T-cell (primary cell): ENCODE data around the gene CHTF18. TPM values are rescaled to one million over a fixed set of nuclear protein-coding genes. Genes with fewer than 3 reads are reported as not detected.

ENCODE experiments used
- ATAC-seq, 4 experiments: fragments of 200-7000 bp in 3 of 4; fragments of 150-1000 bp in 1 of 4; cut with Tn5 transposase; replicated peaks in 1 of 4; 1 replicate in 3 of 4; 2 replicates in 1 of 4; pipeline ENCODE4 v1.10.0; 2021; ENCODE audit warnings: moderate library complexity in 3 of 4, mild to moderate bottlenecking in 2 of 4, moderate number of reproducible peaks in 1 of 4
- CTCF ChIA-PET, 2 donors: fragments of 300-600 bp; sonication (Branson Sonifier 250); formaldehyde crosslinking; loops; one replicate each; lab custom pipeline; 2022; ENCODE audit warnings: antibody characterized with exemption in 2 of 2; lab: Charles Lee
- POLR2A ChIA-PET, 2 donors: fragments of 300-600 bp; sonication (Branson Sonifier 250); formaldehyde crosslinking; loops; one replicate each; lab custom pipeline; 2022; ENCODE audit warnings: antibody characterized with exemption in 2 of 2; lab: Charles Lee
- DNase-seq, 35 experiments: peaks; one replicate each; pipeline versions ENCODE4 v3.0.0 to v3.0.0-alpha.2; 2013 to 2023
- H3K27ac ChIP-seq: one replicate; pipeline ENCODE4 v1.5.1; 2013; ENCODE audit warnings: low read length
- H3K27me3 ChIP-seq, 2 experiments: replicated peaks in 1 of 2; 1 replicate in 1 of 2; 2 replicates in 1 of 2; pipeline versions ENCODE4 v1.6.1 to v1.7.0; 2013; ENCODE audit warnings: low read length in 1 of 2, mixed read lengths in 1 of 2; ENCODE audit not compliant: control insufficient read depth in 2 of 2, insufficient read depth in 2 of 2; ENCODE audit errors: extremely low read depth in 1 of 2
- H3K36me3 ChIP-seq, 2 donors: 1 replicate in 1 of 2; 2 replicates in 1 of 2; pipeline versions ENCODE4 v1.6.1 to v1.7.0; 2013; ENCODE audit warnings: low read length in 1 of 2; ENCODE audit not compliant: control insufficient read depth in 2 of 2, insufficient read depth in 1 of 2; ENCODE audit errors: extremely low read depth in 1 of 2
- H3K4me1 ChIP-seq, 2 experiments: 1 replicate in 1 of 2; 2 replicates in 1 of 2; pipeline versions ENCODE4 v1.6.1 to v1.7.0; 2013; ENCODE audit warnings: low read length in 2 of 2, mixed read lengths in 1 of 2; ENCODE audit not compliant: insufficient read depth in 2 of 2, control insufficient read depth in 1 of 2; ENCODE audit errors: extremely low read depth in 1 of 2
- H3K4me3 ChIP-seq, 2 donors: 1 replicate in 1 of 2; 2 replicates in 1 of 2; pipeline versions ENCODE4 v1.5.1 to v1.7.0; 2013; ENCODE audit warnings: mild to moderate bottlenecking in 2 of 2, low read length in 1 of 2, moderate library complexity in 1 of 2; ENCODE audit not compliant: control insufficient read depth in 1 of 2; ENCODE audit errors: extremely low read depth in 1 of 2
- H3K9me3 ChIP-seq: 2 replicates; pipeline ENCODE4 v1.7.0; 2013
- H3K27ac Mint-ChIP-seq, 2 donors: one replicate each; pipeline ENCODE4 v1.8.0; 2020 to 2021; ENCODE audit warnings: mild to moderate bottlenecking in 2 of 2, mixed read lengths in 2 of 2
- H3K27me3 Mint-ChIP-seq, 2 donors: one replicate each; pipeline ENCODE4 v1.8.0; 2021 to 2022; ENCODE audit warnings: mixed read lengths in 2 of 2
- H3K36me3 Mint-ChIP-seq: one replicate; pipeline ENCODE4 v1.8.0; 2021; ENCODE audit warnings: mixed read lengths
- H3K4me1 Mint-ChIP-seq, 3 donors: one replicate each; pipeline ENCODE4 v1.8.0; 2020 to 2022; ENCODE audit warnings: mixed read lengths in 3 of 3, mild to moderate bottlenecking in 1 of 3
- H3K4me3 Mint-ChIP-seq, 3 donors: one replicate each; pipeline ENCODE4 v1.8.0; 2020 to 2022; ENCODE audit warnings: mild to moderate bottlenecking in 3 of 3, mixed read lengths in 3 of 3, moderate library complexity in 3 of 3
- H3K9me3 Mint-ChIP-seq, 3 donors: one replicate each; pipeline ENCODE4 v1.8.0; 2020 to 2022; ENCODE audit warnings: mixed read lengths in 3 of 3
- WGBS: methylation state at CpG from one replicate; pipeline ENCODE4 v1.1.5; 2013; ENCODE audit warnings: missing lambda C conversion rate; ENCODE audit not compliant: insufficient coverage; 5-methylcytosine and 5-hydroxymethylcytosine counted together
- total RNA-seq, 35 experiments: library from RNA in 6 of 35; stranded (reverse) in 6 of 35; fragments of 120-200 nt in 1 of 35; gene quantifications; one replicate each; pipeline versions ENCODE4 v1.2.1 to v1.2.4 and lab custom pipeline; 2013 to 2026

Gene CHTF18
- total RNA-seq, 5 donors from 2014 or later (not counting 1 experiment from before 2014, with no cell fraction given): 29.6 to 73.2 (median 49.5) TPM

DNA sequence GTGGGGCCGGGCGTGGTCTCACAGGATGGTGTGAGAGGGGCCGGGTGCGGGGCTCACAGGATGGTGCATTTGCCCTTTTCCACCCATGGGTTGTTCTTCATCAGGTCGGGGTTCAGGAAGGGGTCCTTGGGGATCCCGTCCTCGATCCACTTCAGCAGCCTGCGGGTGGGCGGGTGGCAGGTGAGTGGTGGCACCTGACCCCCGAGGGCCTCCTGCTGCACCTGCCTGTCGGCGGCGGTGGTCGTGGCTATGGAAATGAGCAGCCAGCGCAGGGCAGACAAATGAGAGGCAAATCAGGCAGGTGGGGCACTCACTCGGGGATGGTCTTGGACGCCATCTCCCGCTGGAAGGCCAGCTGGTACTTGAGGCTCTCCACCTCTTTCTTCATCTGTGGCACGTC, 10.2 kb downstream of the CHTF18 start:
- CTCF ChIA-PET: no interaction called here
- WGBS: 88% methylated on average over 18 of the region's 19 CpGs

DNA sequence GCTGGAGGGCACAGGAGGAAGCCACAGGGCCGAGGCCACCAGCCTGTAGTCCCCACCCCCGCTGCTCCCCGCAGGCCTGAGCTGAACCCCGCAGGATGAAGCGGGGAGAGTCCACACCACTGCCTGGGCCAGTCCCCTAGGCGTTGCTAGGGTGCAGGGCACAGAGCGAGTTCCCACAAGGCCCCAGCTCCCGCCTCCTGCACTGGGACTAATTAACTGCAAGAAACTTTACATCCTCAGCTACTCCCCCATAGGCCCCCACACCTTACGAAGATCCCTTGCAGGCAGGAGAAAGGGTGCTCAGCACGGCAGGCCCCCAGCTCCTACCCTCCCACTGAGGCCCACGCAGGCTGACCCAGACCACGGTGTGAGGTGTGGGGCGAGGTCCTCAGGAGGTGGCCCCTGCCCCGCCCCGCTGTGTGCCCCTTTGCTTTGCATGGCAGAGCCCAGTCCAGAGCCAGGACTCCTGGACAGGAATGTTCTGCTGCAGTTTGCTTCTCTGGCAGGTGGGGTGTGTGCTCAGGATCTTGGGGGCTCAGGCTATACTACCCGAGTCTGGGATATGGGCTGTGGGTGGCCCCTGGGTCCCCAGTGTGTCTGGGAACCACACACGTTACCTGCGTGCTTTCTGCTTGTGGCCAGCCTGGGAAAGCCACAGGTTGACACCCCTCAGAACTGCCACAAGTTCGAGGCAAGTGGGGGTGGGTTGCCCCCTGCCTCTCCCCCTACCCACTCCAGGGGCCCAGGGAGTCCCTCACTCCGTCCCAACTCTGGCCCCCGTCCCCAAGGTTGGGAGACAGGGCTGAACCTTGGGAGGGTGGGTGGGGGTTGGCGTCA, 10.9 kb downstream of the CHTF18 start:
- POLR2A ChIA-PET: interaction anchor here in 1 of 2 donors (0.6 kb wide), 1 partner anchor 143 kb away, joined by 4 read pairs; no protein-coding TSS in a partner anchor
- peaks cover 0 to 18% of the 10 kb centered on the region in 2 donors for H3K27me3 Mint-ChIP-seq
- H3K4me3 ChIP-seq: no peak overlapping the region

More for the DNA sequence above, 10.2 kb downstream of the CHTF18 start:
- no peaks in the 10 kb centered on the region for H3K36me3 Mint-ChIP-seq
- Histone ChIP-seq H3K27me3 (peaks cover 0 to 61% of the 10 kb centered on the region in 2 experiments), H3K4me1 (peaks cover 0 to 3% of the 10 kb centered on the region in 2 experiments), H3K4me3 (no peak overlapping the region), H3K27ac (no peak overlapping the region), H3K9me3 (no peaks in the 10 kb centered on the region), H3K36me3 (no peaks in the 10 kb centered on the region)
- POLR2A ChIA-PET: interaction anchor here in 1 of 2 donors (0.6 kb wide), 1 partner anchor 142 kb away, joined by 4 read pairs; no protein-coding TSS in a partner anchor
- no peaks in the 10 kb centered on the region for H3K4me1 Mint-ChIP-seq
- no peak overlapping the region for H3K27ac Mint-ChIP-seq
- peaks cover 0 to 18% of the 10 kb centered on the region in 2 donors for H3K27me3 Mint-ChIP-seq
- no peak for ATAC-seq
- DNase-seq: no peak
- no peak overlapping the region for H3K4me3 Mint-ChIP-seq
- H3K9me3 Mint-ChIP-seq: no peaks in the 10 kb centered on the region

DNA sequence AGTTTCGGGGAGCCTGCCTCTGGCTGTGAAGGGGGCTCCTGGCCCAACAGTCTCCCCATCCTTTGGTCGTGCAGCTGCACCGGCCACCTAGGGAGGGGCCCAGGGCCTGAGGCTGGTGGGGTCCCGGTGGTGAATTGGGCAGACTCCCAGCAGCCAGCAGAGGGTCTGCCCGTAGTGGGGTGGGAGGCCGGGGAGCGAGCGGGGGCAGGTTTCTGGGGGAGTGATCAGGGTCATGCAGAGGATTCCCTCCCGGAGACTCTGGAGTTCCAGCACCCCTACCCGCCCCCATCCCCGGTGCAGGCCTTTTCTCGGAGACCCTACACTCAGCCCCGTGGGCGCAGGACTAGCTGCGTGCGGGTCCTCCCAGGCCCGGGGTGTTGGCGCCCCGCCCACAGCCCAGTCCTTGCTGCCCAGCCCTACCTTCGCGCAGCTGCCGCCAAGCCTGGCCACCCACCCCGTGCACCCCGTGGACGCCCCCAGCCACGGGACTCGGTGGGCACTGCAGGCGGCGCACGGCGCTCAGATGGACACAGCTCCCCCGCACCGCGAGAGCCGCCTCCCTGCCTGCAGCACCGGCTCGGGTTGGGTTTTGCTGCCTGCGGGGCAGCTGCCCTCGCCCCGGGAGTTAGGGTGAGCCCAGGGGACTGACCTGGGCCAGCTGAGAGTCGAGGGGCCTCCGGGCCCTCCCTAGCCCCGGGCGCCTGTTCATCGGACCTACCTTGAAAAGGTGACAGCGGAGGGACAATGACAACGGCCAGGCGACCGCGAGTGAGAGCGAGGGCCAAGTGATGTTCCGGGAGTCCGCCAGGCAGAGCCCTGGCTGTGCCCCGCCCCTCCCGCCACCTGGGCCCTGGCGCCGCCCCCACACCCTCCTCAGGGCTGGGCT, 11.8 kb downstream of the CHTF18 start, which contains the start of gene GNG13:
TSS of gene GNG13 (minus strand) at position 787 of the 886 bp plus-strand sequence. CDS start 1,657 bp downstream, outside the sequence.
- H3K4me3 Mint-ChIP-seq: no peak within 1 kb of the TSS
- ChIA-PET CTCF (no interaction called here), POLR2A (no interaction called here)
- 7% methylated on average over 45 of the region's 57 CpGs for WGBS
- H3K4me1 Mint-ChIP-seq: no peaks in the 10 kb centered on the region
- Histone ChIP-seq H3K4me3 (no peak within 1 kb of the TSS), H3K4me1 (peaks cover 0 to 3% of the 10 kb centered on the region in 2 experiments), H3K27ac (no peak within 1 kb of the TSS), H3K9me3 (no peaks in the 10 kb centered on the region), H3K27me3 (peaks cover 0 to 66% of the 10 kb centered on the region in 2 experiments), H3K36me3 (no peaks in the 10 kb centered on the region)
- peaks cover 0 to 18% of the 10 kb centered on the region in 2 donors for H3K27me3 Mint-ChIP-seq
- H3K36me3 Mint-ChIP-seq: no peaks in the 10 kb centered on the region
- DNase-seq (no peak), ATAC-seq (peak in 1 of 4 experiments; percentile 12)
- no peak within 1 kb of the TSS for H3K27ac Mint-ChIP-seq
- H3K9me3 Mint-ChIP-seq: no peaks in the 10 kb centered on the region

More for the DNA sequence above, 10.9 kb downstream of the CHTF18 start:
- Histone ChIP-seq H3K9me3 (no peaks in the 10 kb centered on the region), H3K27me3 (peaks cover 0 to 61% of the 10 kb centered on the region in 2 experiments), H3K4me1 (peaks cover 0 to 3% of the 10 kb centered on the region in 2 experiments), H3K27ac (no peak overlapping the region), H3K36me3 (no peaks in the 10 kb centered on the region)
- DNase-seq (no peak), ATAC-seq (no peak)
- H3K4me1 Mint-ChIP-seq: no peaks in the 10 kb centered on the region
- no peak overlapping the region for H3K27ac Mint-ChIP-seq
- H3K36me3 Mint-ChIP-seq: no peaks in the 10 kb centered on the region
- 65% methylated on average over 10 of the region's 22 CpGs for WGBS
- H3K4me3 Mint-ChIP-seq: no peak overlapping the region
- no peaks in the 10 kb centered on the region for H3K9me3 Mint-ChIP-seq
- CTCF ChIA-PET: no interaction called here

DNA sequence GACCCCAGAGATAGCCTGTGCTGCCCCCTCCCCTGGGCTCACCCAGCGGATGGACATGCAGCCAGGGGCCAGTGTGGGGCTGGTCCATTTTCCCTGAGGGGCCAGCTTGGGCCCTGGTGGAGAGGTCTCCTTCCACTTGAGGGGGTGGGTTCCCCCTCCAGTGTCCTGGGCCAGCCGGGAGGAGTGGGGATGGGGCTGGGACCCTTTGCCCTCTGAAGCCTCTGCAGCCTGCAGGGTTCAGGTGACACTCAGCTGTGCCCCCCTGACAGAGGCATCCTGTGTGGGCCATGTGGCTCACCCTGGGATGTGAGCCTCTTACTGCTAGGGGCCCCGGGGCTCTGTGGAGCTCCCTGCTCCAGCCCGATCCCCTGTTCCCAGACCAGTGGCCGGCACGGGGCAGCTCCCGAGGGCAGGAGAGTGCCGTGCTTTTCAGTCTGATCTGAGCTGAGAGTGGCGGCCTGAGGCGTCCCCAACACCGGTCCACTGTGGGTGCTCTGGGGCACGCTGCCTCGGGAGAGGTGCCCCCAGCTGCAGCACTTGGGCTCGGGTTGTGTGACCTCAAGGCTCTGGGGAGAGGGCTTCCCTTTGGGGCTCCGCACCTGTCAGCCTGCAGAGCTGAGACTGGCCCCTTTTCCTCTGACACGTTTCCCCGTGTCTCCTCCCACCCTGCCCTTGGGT, 12.6 kb downstream of the CHTF18 start:
- H3K27ac Mint-ChIP-seq: no peak overlapping the region
- ChIA-PET POLR2A (no interaction called here), CTCF (no interaction called here)
- H3K36me3 Mint-ChIP-seq: no peaks in the 10 kb centered on the region
- ATAC-seq: peak in 1 of 4 experiments; percentile 13
- peaks cover 0 to 67% of the 10 kb centered on the region in 2 experiments for H3K27me3 ChIP-seq
- H3K36me3 ChIP-seq: no peaks in the 10 kb centered on the region
- peaks cover 0 to under 1% (median 0%) of the 10 kb centered on the region in 3 donors for H3K4me1 Mint-ChIP-seq
- H3K27ac ChIP-seq: no peak overlapping the region
- peaks cover 0 to 3% of the 10 kb centered on the region in 2 experiments for H3K4me1 ChIP-seq
- peaks cover 0 to 18% of the 10 kb centered on the region in 2 donors for H3K27me3 Mint-ChIP-seq
- DNase-seq: no peak
- H3K4me3 ChIP-seq: no peak overlapping the region
- WGBS: 15% methylated on average over 13 of the region's 17 CpGs
- no peak overlapping the region for H3K4me3 Mint-ChIP-seq
- no peaks in the 10 kb centered on the region for H3K9me3 Mint-ChIP-seq
- H3K9me3 ChIP-seq: no peaks in the 10 kb centered on the region

DNA sequence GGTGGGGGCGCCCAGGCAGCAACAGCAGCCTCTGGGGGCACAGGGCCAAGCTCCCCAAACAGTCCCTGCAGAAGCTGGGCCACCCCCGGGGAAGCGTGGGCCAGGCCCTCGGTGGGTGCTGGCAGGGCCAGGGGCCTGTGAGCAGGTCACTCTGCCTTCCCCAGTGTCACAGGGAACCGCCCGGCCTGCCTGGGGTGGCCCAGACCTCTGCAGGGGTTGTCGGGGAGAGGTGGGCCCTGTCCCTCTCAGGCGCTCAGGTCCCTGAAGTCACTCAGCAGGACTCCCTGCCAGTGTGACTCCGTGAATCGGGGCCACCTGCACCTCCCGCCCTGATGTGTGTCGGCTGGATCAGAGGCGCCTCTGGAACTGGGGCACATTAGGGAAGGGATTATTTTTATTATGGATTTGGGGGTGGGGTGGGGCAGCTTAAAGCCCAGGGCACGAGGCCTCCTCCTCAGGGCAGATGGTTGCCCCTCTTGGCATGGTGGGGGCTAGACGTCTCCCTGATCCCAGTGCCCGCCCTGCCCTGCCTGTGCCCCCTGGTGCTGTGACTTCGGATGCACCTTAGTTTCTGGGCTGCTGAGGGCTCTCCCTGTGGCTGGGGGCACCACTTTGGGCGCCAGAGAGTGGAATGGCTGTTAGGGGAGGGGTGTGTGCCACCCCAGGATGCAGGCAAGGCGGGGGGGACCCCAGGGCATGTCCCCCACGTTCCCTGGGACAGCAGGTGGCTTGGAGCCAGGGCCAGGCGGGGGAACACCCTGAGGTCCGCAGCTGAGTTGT, 13.4 kb downstream of the CHTF18 start:
- H3K4me3 Mint-ChIP-seq: no peak overlapping the region
- Histone ChIP-seq H3K27ac (no peak overlapping the region), H3K4me3 (no peak overlapping the region), H3K4me1 (peaks cover 0 to 3% of the 10 kb centered on the region in 2 experiments), H3K9me3 (no peaks in the 10 kb centered on the region), H3K27me3 (peaks cover 0 to 67% of the 10 kb centered on the region in 2 experiments), H3K36me3 (no peaks in the 10 kb centered on the region)
- ATAC-seq: no peak
- ChIA-PET CTCF (no interaction called here), POLR2A (no interaction called here)
- no peak for DNase-seq
- H3K27ac Mint-ChIP-seq: no peak overlapping the region
- no peaks in the 10 kb centered on the region for H3K36me3 Mint-ChIP-seq
- no peaks in the 10 kb centered on the region for H3K9me3 Mint-ChIP-seq
- H3K4me1 Mint-ChIP-seq: peaks cover 0 to 2% (median under 1%) of the 10 kb centered on the region in 3 donors
- 59% methylated on average over 20 of the region's 22 CpGs for WGBS
- peaks cover 0 to 18% of the 10 kb centered on the region in 2 donors for H3K27me3 Mint-ChIP-seq
